ENCODE measurements around the gene TWF2.
A peak's percentile ranks its signal among the peaks of the same experiment; 100 is the strongest.
"Not testable (repeated sequence)": the region's sequence is repeated elsewhere in the genome, so short reads cannot be mapped to it uniquely, and the experiment has no call there.

The TWF2 gene

DNA sequence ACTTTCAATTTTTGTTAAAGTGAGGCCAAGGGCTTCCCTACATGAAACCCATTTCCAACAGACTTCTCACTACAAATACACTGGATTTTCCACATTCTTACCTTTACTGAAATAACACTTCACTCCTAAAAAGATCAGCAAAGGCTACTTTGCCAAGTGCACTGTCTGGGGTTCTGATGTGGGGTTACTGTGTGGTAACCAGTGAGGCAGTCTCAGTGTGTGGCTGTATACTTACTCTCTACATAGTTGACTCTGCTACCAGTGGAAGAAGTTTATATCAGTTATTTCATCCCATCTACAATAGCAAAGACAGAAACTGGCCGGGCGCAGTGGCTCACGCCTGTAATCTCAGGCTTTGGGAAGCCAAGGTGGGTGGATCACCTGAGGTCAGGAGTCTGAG, 33.9 kb upstream of the TWF2 start:
- TF ChIP-seq, protein P1, sequence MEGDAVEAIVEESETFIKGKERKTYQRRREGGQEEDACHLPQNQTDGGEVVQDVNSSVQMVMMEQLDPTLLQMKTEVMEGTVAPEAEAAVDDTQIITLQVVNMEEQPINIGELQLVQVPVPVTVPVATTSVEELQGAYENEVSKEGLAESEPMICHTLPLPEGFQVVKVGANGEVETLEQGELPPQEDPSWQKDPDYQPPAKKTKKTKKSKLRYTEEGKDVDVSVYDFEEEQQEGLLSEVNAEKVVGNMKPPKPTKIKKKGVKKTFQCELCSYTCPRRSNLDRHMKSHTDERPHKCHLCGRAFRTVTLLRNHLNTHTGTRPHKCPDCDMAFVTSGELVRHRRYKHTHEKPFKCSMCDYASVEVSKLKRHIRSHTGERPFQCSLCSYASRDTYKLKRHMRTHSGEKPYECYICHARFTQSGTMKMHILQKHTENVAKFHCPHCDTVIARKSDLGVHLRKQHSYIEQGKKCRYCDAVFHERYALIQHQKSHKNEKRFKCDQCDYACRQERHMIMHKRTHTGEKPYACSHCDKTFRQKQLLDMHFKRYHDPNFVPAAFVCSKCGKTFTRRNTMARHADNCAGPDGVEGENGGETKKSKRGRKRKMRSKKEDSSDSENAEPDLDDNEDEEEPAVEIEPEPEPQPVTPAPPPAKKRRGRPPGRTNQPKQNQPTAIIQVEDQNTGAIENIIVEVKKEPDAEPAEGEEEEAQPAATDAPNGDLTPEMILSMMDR (IDR thresholded peaks at IDR 0.05) = no peak
- Mint-ChIP-seq H3K36me3 (ENCODE audit: low read depth) (peaks cover 61% of the 10 kb centered on the region), H3K4me1 (peaks cover 32% of the 10 kb centered on the region), H3K27me3 (ENCODE audit: low read depth, poor library complexity) (no peaks in the 10 kb centered on the region), H3K9me3 (peaks cover 4% of the 10 kb centered on the region), H3K4me3 (no peak overlapping the region), H3K27ac (no peak overlapping the region)
- DNase-seq = no peak

DNA sequence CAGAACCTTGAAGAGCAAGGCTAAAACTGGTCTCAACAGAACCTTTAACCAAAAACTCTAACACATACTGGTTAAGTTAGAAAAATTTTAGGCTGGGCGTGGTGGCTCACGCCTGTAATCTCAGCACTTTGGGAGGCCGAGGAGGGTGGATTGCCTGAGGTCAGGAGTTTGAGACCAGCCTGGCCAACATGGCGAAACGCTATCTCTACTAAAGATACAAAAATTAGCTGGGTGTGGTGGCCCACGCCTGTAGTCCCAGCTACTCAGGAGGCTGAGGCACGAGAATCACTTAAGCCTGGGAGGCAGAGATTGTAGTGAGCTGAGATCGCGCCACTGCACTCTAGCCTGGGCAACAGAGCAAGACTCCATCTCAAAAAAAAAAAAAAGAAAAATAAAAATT, 33.2 kb upstream of the TWF2 start:
- H3K36me3 Mint-ChIP-seq (ENCODE audit: low read depth) = peaks cover 68% of the 10 kb centered on the region
- peaks cover 27% of the 10 kb centered on the region for H3K4me1 Mint-ChIP-seq
- not testable (repeated sequence) for H3K9me3 Mint-ChIP-seq; H3K27ac Mint-ChIP-seq; H3K4me3 Mint-ChIP-seq; H3K27me3 Mint-ChIP-seq (ENCODE audit: low read depth, poor library complexity); DNase-seq

DNA sequence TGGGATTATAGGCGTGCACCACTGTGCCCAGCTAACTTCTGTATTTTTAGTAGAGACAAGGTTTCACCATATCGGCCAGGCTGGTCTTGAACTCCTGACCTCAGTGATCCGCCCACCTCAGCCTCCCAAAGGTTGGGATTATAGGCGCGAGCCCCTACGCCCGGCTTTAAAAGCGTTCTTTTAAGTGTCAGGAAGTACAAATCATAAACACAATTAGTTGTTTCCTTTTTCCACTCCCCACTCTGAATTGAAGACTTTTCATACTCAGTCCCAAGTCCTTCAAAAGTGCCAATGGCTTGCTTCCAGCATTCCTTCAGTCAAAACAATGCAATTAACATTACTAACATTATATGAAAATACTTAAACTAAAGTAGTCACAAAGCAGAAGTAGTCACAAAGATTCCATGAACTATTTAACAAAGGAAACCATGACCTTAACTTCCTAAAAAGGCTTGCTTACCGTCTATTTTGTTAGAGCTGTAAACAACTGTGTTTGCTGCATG, 31.3 kb upstream of the TWF2 start:
- TF ChIP-seq, protein P1 (IDR thresholded peaks at IDR 0.05) = no peak
- peaks cover 4% of the 10 kb centered on the region for H3K9me3 Mint-ChIP-seq
- DNase-seq = no peak
- H3K4me1 Mint-ChIP-seq = peaks cover 11% of the 10 kb centered on the region
- H3K27ac Mint-ChIP-seq = peak overlapping the region; percentile 45
- H3K36me3 Mint-ChIP-seq (ENCODE audit: low read depth) = peaks cover 76% of the 10 kb centered on the region
- H3K27me3 Mint-ChIP-seq (ENCODE audit: low read depth, poor library complexity) = no peaks in the 10 kb centered on the region
- no peak overlapping the region for H3K4me3 Mint-ChIP-seq

DNA sequence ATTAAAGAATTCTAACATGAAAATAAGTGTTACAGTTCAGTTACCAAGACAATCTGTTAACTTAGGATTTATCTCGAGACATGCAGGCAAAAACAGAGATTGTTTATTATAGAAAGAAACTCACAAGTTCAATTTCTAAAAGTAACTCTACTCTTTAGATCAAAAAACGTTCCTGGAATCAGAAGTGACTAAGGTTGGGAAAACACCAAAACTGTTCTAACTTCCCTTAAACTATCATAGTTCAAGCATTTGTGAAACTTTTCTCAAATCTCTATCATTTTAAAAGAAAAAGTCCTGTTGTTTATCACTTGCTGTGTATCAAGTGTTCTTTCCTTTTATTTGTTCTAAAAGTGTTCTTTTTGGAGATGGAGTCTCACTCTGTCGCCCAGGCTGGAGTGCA, 30.8 kb upstream of the TWF2 start:
- no peak for DNase-seq
- Mint-ChIP-seq H3K27ac (no peak overlapping the region), H3K27me3 (ENCODE audit: low read depth, poor library complexity) (no peaks in the 10 kb centered on the region), H3K4me3 (no peak overlapping the region), H3K9me3 (peaks cover 4% of the 10 kb centered on the region), H3K36me3 (ENCODE audit: low read depth) (peaks cover 76% of the 10 kb centered on the region), H3K4me1 (peaks cover 11% of the 10 kb centered on the region)
- TF ChIP-seq, protein P1 (IDR thresholded peaks at IDR 0.05) = no peak

DNA sequence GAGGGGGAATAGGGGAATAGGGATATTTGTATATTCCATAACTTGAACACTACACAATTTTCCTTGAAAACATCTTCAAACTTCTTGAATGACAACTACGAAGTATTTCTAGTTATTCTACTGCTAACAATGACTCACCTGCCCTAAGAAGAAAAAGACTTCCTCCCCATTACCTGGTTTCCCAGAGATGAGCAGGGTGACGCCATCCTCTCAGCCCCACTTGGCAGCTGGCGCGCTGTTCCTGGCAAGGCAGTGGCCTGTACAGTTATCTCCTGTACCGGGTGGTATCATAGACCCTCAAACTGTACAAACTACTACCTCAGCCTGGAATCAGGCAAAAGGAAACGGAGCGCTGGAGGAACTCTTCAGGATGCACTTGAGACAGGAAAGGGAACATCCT, 29.1 kb upstream of the TWF2 start:
- Mint-ChIP-seq H3K9me3 (no peaks in the 10 kb centered on the region), H3K27me3 (ENCODE audit: low read depth, poor library complexity) (no peaks in the 10 kb centered on the region), H3K4me3 (no peak overlapping the region), H3K36me3 (ENCODE audit: low read depth) (peaks cover 76% of the 10 kb centered on the region), H3K27ac (no peak overlapping the region), H3K4me1 (peaks cover 6% of the 10 kb centered on the region)
- no peak for DNase-seq
- TF ChIP-seq, protein P1 (IDR thresholded peaks at IDR 0.05) = no peak

DNA sequence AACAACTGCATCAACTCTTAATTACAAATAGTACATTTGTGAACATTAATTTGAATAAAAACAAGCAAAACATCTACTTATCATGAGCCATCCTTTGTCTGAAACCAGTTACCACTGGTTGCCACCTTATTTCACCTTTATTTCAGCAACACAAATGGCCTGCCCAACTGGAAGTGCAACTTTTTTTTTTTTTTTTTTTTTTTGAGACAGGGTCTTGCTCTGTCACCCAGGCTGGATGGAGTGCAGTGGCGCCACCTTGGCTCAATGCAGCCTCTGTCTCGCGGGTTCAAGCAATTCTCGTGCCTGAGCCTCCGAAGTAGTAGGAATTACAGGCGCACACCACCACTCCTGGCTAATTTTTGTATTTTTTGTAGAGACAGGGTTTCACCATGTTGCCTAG, 26.4 kb upstream of the TWF2 start:
- Mint-ChIP-seq H3K36me3 (ENCODE audit: low read depth) (peaks cover 80% of the 10 kb centered on the region), H3K9me3 (no peaks in the 10 kb centered on the region), H3K27ac (no peak overlapping the region), H3K27me3 (ENCODE audit: low read depth, poor library complexity) (no peaks in the 10 kb centered on the region), H3K4me1 (peaks cover 1% of the 10 kb centered on the region), H3K4me3 (no peak overlapping the region)
- no peak for DNase-seq
- TF ChIP-seq, protein P1 (IDR thresholded peaks at IDR 0.05) = no peak

Measured in nephron progenitor cell (in vitro differentiated cells).